ENCODE data around the gene ACTL6B. TPM values are rescaled to one million over a fixed set of nuclear protein-coding genes. Genes with fewer than 3 reads are reported as not detected.
A peak's percentile ranks its signal among the peaks of the same experiment; 100 is the strongest.

The ACTL6B gene
- polyA plus RNA-seq, 1 experiment: not detected

DNA sequence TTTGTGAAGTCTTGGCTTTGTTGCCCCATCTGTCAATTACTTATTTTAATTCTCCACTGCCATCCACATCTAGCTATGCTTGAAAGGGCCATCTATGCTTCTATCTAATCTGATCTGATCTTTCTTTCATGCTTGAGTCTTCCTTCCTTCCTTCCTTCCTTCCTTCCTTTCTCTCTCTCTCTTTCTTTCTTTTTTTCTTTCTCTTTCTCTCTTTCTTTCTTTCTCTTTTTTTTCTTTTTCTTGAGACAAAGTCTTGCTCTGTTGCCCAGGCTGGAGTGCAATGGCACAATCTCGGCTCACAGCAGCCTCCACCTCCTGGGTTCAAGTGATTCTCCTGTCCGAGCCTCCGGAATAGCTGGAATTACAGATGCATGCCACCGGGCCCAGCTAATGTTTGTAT lies 26.2 kb downstream of the ACTL6B start:
- TF ChIP-seq, protein P1, sequence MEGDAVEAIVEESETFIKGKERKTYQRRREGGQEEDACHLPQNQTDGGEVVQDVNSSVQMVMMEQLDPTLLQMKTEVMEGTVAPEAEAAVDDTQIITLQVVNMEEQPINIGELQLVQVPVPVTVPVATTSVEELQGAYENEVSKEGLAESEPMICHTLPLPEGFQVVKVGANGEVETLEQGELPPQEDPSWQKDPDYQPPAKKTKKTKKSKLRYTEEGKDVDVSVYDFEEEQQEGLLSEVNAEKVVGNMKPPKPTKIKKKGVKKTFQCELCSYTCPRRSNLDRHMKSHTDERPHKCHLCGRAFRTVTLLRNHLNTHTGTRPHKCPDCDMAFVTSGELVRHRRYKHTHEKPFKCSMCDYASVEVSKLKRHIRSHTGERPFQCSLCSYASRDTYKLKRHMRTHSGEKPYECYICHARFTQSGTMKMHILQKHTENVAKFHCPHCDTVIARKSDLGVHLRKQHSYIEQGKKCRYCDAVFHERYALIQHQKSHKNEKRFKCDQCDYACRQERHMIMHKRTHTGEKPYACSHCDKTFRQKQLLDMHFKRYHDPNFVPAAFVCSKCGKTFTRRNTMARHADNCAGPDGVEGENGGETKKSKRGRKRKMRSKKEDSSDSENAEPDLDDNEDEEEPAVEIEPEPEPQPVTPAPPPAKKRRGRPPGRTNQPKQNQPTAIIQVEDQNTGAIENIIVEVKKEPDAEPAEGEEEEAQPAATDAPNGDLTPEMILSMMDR (IDR thresholded peaks at IDR 0.05; ENCODE audit: insufficient read depth, low read depth, low read length): no peak
- Histone ChIP-seq H3K27me3 (ENCODE audit: control insufficient read depth, insufficient read depth, low read length) (peaks cover 2% of the 10 kb centered on the region; the same call in 1 of the 2 replicates), H3K36me3 (ENCODE audit: control insufficient read depth, insufficient read depth, low read length) (no peaks in the 10 kb centered on the region), H3K4me3 (ENCODE audit: low read depth, low read length) (no peak overlapping the region)
- ChIA-PET POLR2A (no interaction called here), CTCF (interaction anchor here (0.6 to 1.2 kb wide), 3 partner anchors 19 to 62 kb away, joined by 3 to 4 read pairs (median 4); no protein-coding TSS in a partner anchor)
- no peak for DNase-seq (ENCODE audit: low read depth)

DNA sequence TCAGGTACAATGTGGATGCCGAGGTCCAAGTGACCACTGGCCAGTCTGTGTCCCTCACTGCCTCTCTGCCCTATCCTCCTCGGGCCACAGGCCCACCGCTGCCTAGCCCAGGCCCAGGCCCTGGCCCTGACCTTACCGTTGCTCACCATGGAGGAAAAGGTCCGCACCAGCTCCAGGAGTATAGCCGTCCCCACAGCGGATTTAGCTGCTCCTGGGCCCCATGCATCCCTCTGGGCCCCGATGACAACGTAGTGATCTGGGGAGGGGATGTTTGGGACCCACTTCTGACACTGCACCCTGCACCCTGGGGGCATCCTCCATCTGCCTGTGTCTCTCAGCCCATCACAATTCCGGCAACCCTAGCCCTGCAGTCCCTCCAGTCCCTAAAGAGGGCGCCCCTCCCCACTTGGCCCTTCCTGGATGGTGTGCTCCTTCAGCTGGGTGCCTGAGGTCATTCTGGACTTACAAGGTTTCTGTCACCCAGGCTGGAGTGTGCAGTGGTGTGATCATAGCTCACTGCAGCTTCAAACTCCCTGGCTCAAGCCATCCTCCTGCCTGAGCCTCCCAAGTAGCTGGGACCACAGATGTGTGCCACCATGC lies 27.0 kb downstream of the ACTL6B start:
- Histone ChIP-seq H3K27me3 (ENCODE audit: control insufficient read depth, insufficient read depth, low read length) (peaks cover 2% of the 10 kb centered on the region; the same call in 1 of the 2 replicates), H3K4me3 (ENCODE audit: low read depth, low read length) (no peak overlapping the region), H3K36me3 (ENCODE audit: control insufficient read depth, insufficient read depth, low read length) (no peaks in the 10 kb centered on the region)
- DNase-seq (ENCODE audit: low read depth): no peak
- CTCF ChIA-PET: interaction anchor here (0.6 to 1.2 kb wide), 2 partner anchors 12 to 277 kb away, joined by 3 to 4 read pairs; no protein-coding TSS in a partner anchor
- POLR2A ChIA-PET: no interaction called here
- TF ChIP-seq, protein P1 (IDR thresholded peaks at IDR 0.05; ENCODE audit: insufficient read depth, low read depth, low read length): peak; percentile 38

DNA sequence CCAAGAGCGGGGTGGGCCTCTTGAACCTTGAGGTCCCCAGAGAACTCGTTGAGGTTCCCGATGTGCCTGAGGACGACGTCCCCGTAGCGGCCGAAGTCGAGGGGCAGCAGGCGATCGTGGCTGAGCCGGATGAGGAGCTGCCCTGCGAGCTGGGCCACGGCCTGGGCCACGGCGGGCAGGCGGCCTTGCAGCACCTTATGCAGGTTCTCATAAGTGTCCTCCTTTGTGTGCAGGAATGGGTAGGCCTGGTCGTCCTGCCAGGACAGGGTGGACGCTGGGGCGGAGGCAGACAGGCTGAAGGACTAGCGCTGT lies 29.1 kb downstream of the ACTL6B start:
- TF ChIP-seq, protein P1 (IDR thresholded peaks at IDR 0.05; ENCODE audit: insufficient read depth, low read depth, low read length): no peak
- POLR2A ChIA-PET: interaction anchor here (1.0 kb wide), 1 partner anchor 15 kb away, joined by 3 read pairs; the partner anchor contains the start of gene MOSPD3
- CTCF ChIA-PET: interaction anchor here (1.1 kb wide), 1 partner anchor 65 kb away, joined by 4 read pairs; no protein-coding TSS in a partner anchor
- H3K27me3 ChIP-seq (ENCODE audit: control insufficient read depth, insufficient read depth, low read length): no peaks in the 10 kb centered on the region
- H3K36me3 ChIP-seq (ENCODE audit: control insufficient read depth, insufficient read depth, low read length): no peaks in the 10 kb centered on the region
- H3K4me3 ChIP-seq (ENCODE audit: low read depth, low read length): no peak overlapping the region
- no peak for DNase-seq (ENCODE audit: low read depth)

DNA sequence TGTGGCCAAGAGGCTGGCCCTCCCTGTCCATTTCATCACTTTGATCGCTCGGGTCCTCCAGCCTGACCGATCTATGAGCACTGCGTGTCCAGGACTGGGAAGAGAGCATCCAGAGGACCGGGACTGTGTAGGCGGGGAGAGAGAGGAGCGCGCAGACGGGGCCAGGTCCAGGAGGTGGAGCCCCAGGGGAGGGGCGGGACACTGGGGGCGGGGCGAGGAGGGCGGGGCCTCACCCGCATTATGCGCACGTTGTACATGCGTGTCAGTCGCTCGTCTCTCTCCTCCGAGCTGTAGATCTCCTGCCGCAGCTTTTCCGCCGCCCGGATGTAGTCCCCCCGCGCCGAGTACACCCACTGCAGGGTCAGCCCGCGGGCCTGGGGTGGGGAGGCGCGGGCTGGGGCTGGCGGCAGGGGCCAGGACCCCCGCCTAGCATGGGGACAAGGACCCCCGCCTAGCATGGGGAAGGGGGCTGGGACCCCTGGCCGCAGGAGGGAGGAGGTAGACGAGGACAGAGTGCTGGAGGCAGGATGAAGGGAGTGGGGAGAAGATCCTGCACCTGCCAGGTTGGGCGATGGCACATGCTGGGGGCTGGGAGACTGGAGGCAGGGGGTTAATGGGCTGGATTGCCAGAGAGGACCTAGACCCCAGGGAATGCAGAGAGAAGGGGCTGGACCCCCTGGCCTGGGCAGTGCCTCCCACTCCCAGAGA lies 29.6 kb downstream of the ACTL6B start:
- ChIA-PET CTCF (interaction anchor here (0.9 to 1.8 kb wide), 5 partner anchors 8 to 79 kb away, joined by 3 to 8 read pairs (median 4); partner anchors contain the start of gene POP7), POLR2A (interaction anchor here (1.0 kb wide), 1 partner anchor 14 kb away, joined by 3 read pairs; the partner anchor contains the start of gene MOSPD3)
- TF ChIP-seq, protein P1 (IDR thresholded peaks at IDR 0.05; ENCODE audit: insufficient read depth, low read depth, low read length): no peak
- DNase-seq (ENCODE audit: low read depth): peak; percentile 31
- Histone ChIP-seq H3K4me3 (ENCODE audit: low read depth, low read length) (peak overlapping the region; percentile 34), H3K27me3 (ENCODE audit: control insufficient read depth, insufficient read depth, low read length) (no peaks in the 10 kb centered on the region), H3K36me3 (ENCODE audit: control insufficient read depth, insufficient read depth, low read length) (no peaks in the 10 kb centered on the region)

DNA sequence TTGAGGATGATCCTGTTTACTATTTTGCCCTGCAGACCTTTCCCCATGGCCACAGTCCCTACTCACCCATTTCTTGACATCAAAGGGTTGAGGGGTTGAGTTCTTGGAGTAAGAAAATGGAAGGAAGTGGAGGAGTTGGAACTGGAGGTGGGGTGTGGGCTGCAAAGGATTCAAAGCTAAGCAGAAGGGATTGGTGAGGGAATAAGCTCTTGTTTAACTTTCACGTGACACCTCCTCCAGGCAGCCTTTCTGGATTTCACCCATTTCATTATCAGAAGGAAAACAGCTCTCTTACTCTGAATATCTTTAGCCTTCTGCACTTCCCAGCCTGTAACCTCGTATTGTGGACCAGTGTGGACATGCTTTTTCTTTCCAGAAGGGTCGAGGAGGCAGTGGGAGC lies 30.2 kb downstream of the ACTL6B start:
- Histone ChIP-seq H3K36me3 (ENCODE audit: control insufficient read depth, insufficient read depth, low read length) (no peaks in the 10 kb centered on the region), H3K4me3 (ENCODE audit: low read depth, low read length) (peak overlapping the region; percentile 34), H3K27me3 (ENCODE audit: control insufficient read depth, insufficient read depth, low read length) (no peaks in the 10 kb centered on the region)
- no peak for DNase-seq (ENCODE audit: low read depth)
- TF ChIP-seq, protein P1 (IDR thresholded peaks at IDR 0.05; ENCODE audit: insufficient read depth, low read depth, low read length): no peak
- POLR2A ChIA-PET: interaction anchor here (1.0 kb wide), 1 partner anchor 14 kb away, joined by 3 read pairs; the partner anchor contains the start of gene MOSPD3
- CTCF ChIA-PET: interaction anchor here (0.9 to 1.8 kb wide), 5 partner anchors 8 to 80 kb away, joined by 3 to 8 read pairs (median 4); partner anchors contain the start of genes MOSPD3 and POP7

All from BJ (cell line).